Measurements from ENCODE around the gene ADGRD1. TPM values are rescaled to one million over a fixed set of nuclear protein-coding genes. Genes with fewer than 3 reads are reported as not detected.
"Not testable (repeated sequence)": the region's sequence is repeated elsewhere in the genome, so short reads cannot be mapped to it uniquely, and the experiment has no call there.

ADGRD1 gene
- total and polyA plus RNA-seq, 4 donors: 2.1 to 97.6 (median 31.0) TPM

GRCh38 chr12:130933269-130933995 is 20.3 kb upstream of the ADGRD1 start:
- DNase-seq: no peak
- ATAC-seq (ENCODE audit: low FRiP score): peak; percentile 38
- Histone ChIP-seq H3K9me3 (ENCODE audit: control insufficient read depth, low read length) (peaks cover 2% of the 10 kb centered on the region), H3K4me1 (ENCODE audit: control insufficient read depth in 1 of 2, insufficient read depth in 2 of 2, low read length in 2 of 2) (no peaks in the 10 kb centered on the region), H3K27me3 (ENCODE audit: control insufficient read depth in 1 of 2, insufficient read depth in 2 of 2, low read length in 1 of 2) (no peaks in the 10 kb centered on the region), H3K4me3 (ENCODE audit: low read length in 2 of 2) (no peak overlapping the region), H3K27ac (ENCODE audit: low read depth in 1 of 2, low read length in 2 of 2) (no peak overlapping the region), H3K36me3 (ENCODE audit: control insufficient read depth in 1 of 2, insufficient read depth in 2 of 2, low read length in 1 of 2) (no peaks in the 10 kb centered on the region)
- intact Hi-C loops (cut with DNase I): no loop called here
- WGBS, 2 donors: 72% methylated on average over 37 to 38 of the region's 38 CpGs

- H3K4me1 ChIP-seq (ENCODE audit: control insufficient read depth in 1 of 2, insufficient read depth in 2 of 2, low read length in 2 of 2): no peaks in the 10 kb centered on the region
- 82 to 92% methylated on average over 2 of the region's 2 CpGs for WGBS, 2 donors
- no peak for DNase-seq
- peaks cover 2% of the 10 kb centered on the region for H3K9me3 ChIP-seq (ENCODE audit: control insufficient read depth, low read length)
- intact Hi-C loops (cut with DNase I): no loop called here
- no peak overlapping the region for H3K4me3 ChIP-seq (ENCODE audit: low read length in 2 of 2)
- no peak overlapping the region for H3K27ac ChIP-seq (ENCODE audit: low read depth in 1 of 2, low read length in 2 of 2)
- no peak for ATAC-seq (ENCODE audit: low FRiP score)
- H3K27me3 ChIP-seq (ENCODE audit: control insufficient read depth in 1 of 2, insufficient read depth in 2 of 2, low read length in 1 of 2): no peaks in the 10 kb centered on the region
- no peaks in the 10 kb centered on the region for H3K36me3 ChIP-seq (ENCODE audit: control insufficient read depth in 1 of 2, insufficient read depth in 2 of 2, low read length in 1 of 2)
Observed at GRCh38 chr12:130934753-130935152, 19.0 kb upstream of the ADGRD1 start.

GRCh38 chr12:130936561-130936960 is 17.1 kb upstream of the ADGRD1 start:
- WGBS, 2 donors: 68 to 70% methylated on average over 2 of the region's 2 CpGs
- H3K27me3 ChIP-seq (ENCODE audit: control insufficient read depth in 1 of 2, insufficient read depth in 2 of 2, low read length in 1 of 2): no peaks in the 10 kb centered on the region
- ATAC-seq (ENCODE audit: low FRiP score) (no peak), DNase-seq (no peak)
- no peaks in the 10 kb centered on the region for H3K36me3 ChIP-seq (ENCODE audit: control insufficient read depth in 1 of 2, insufficient read depth in 2 of 2, low read length in 1 of 2)
- H3K27ac ChIP-seq (ENCODE audit: low read depth in 1 of 2, low read length in 2 of 2): no peak overlapping the region
- H3K9me3 ChIP-seq (ENCODE audit: control insufficient read depth, low read length): peaks cover 6% of the 10 kb centered on the region
- no peak overlapping the region for H3K4me3 ChIP-seq (ENCODE audit: low read length in 2 of 2)
- intact Hi-C loops (cut with DNase I): no loop called here
- H3K4me1 ChIP-seq (ENCODE audit: control insufficient read depth in 1 of 2, insufficient read depth in 2 of 2, low read length in 2 of 2): no peaks in the 10 kb centered on the region

- H3K4me3 ChIP-seq (ENCODE audit: low read length in 2 of 2): no peak overlapping the region
- no peak for ATAC-seq (ENCODE audit: low FRiP score)
- 70 to 80% methylated on average over 2 of the region's 2 CpGs for WGBS, 2 donors
- intact Hi-C loops (cut with DNase I): no loop called here
- no peaks in the 10 kb centered on the region for H3K4me1 ChIP-seq (ENCODE audit: control insufficient read depth in 1 of 2, insufficient read depth in 2 of 2, low read length in 2 of 2)
- DNase-seq: no peak
- no peaks in the 10 kb centered on the region for H3K36me3 ChIP-seq (ENCODE audit: control insufficient read depth in 1 of 2, insufficient read depth in 2 of 2, low read length in 1 of 2)
- H3K9me3 ChIP-seq (ENCODE audit: control insufficient read depth, low read length): peaks cover 6% of the 10 kb centered on the region
- no peak overlapping the region for H3K27ac ChIP-seq (ENCODE audit: low read depth in 1 of 2, low read length in 2 of 2)
- no peaks in the 10 kb centered on the region for H3K27me3 ChIP-seq (ENCODE audit: control insufficient read depth in 1 of 2, insufficient read depth in 2 of 2, low read length in 1 of 2)
Observed at GRCh38 chr12:130937063-130937462, 16.6 kb upstream of the ADGRD1 start.

GRCh38 chr12:130937546-130937945 is 16.2 kb upstream of the ADGRD1 start:
- H3K36me3 ChIP-seq (ENCODE audit: control insufficient read depth in 1 of 2, insufficient read depth in 2 of 2, low read length in 1 of 2); DNase-seq; H3K4me1 ChIP-seq (ENCODE audit: control insufficient read depth in 1 of 2, insufficient read depth in 2 of 2, low read length in 2 of 2); intact Hi-C loops (cut with DNase I); H3K9me3 ChIP-seq (ENCODE audit: control insufficient read depth, low read length); H3K4me3 ChIP-seq (ENCODE audit: low read length in 2 of 2); H3K27me3 ChIP-seq (ENCODE audit: control insufficient read depth in 1 of 2, insufficient read depth in 2 of 2, low read length in 1 of 2); H3K27ac ChIP-seq (ENCODE audit: low read depth in 1 of 2, low read length in 2 of 2); ATAC-seq (ENCODE audit: low FRiP score): not testable (repeated sequence)
- WGBS, 2 donors: 93 to 99% methylated on average over 3 of the region's 3 CpGs

GRCh38 chr12:130938186-130938585 is 15.5 kb upstream of the ADGRD1 start:
- Histone ChIP-seq H3K4me1 (ENCODE audit: control insufficient read depth in 1 of 2, insufficient read depth in 2 of 2, low read length in 2 of 2) (no peaks in the 10 kb centered on the region), H3K27me3 (ENCODE audit: control insufficient read depth in 1 of 2, insufficient read depth in 2 of 2, low read length in 1 of 2) (no peaks in the 10 kb centered on the region), H3K27ac (ENCODE audit: low read depth in 1 of 2, low read length in 2 of 2) (no peak overlapping the region), H3K9me3 (ENCODE audit: control insufficient read depth, low read length) (peaks cover 6% of the 10 kb centered on the region), H3K36me3 (ENCODE audit: control insufficient read depth in 1 of 2, insufficient read depth in 2 of 2, low read length in 1 of 2) (no peaks in the 10 kb centered on the region), H3K4me3 (ENCODE audit: low read length in 2 of 2) (no peak overlapping the region)
- ATAC-seq (ENCODE audit: low FRiP score) (no peak), DNase-seq (no peak)
- intact Hi-C loops (cut with DNase I): no loop called here

GRCh38 chr12:130944878-130945277 is 8.8 kb upstream of the ADGRD1 start:
- H3K4me1 ChIP-seq (ENCODE audit: control insufficient read depth in 1 of 2, insufficient read depth in 2 of 2, low read length in 2 of 2): no peaks in the 10 kb centered on the region
- no peaks in the 10 kb centered on the region for H3K36me3 ChIP-seq (ENCODE audit: control insufficient read depth in 1 of 2, insufficient read depth in 2 of 2, low read length in 1 of 2)
- intact Hi-C loops (cut with DNase I): no loop called here
- no peak overlapping the region for H3K4me3 ChIP-seq (ENCODE audit: low read length in 2 of 2)
- DNase-seq: no peak
- H3K27ac ChIP-seq (ENCODE audit: low read depth in 1 of 2, low read length in 2 of 2): no peak overlapping the region
- H3K9me3 ChIP-seq (ENCODE audit: control insufficient read depth, low read length): peaks cover 3% of the 10 kb centered on the region
- no peak for ATAC-seq (ENCODE audit: low FRiP score)
- no peaks in the 10 kb centered on the region for H3K27me3 ChIP-seq (ENCODE audit: control insufficient read depth in 1 of 2, insufficient read depth in 2 of 2, low read length in 1 of 2)

GRCh38 chr12:130945786-130946492 is 7.8 kb upstream of the ADGRD1 start:
- no peaks in the 10 kb centered on the region for H3K4me1 ChIP-seq (ENCODE audit: control insufficient read depth in 1 of 2, insufficient read depth in 2 of 2, low read length in 2 of 2)
- peak in 1 of 2 donors; percentile 69 for DNase-seq
- WGBS, 2 donors: 10% methylated on average over 7 of the region's 7 CpGs
- intact Hi-C loops (cut with DNase I): no loop called here
- H3K27ac ChIP-seq (ENCODE audit: low read depth in 1 of 2, low read length in 2 of 2): peak overlapping the region in 1 of 2 donors; percentile 44
- H3K4me3 ChIP-seq (ENCODE audit: low read length in 2 of 2): no peak overlapping the region
- peak; percentile 71 for ATAC-seq (ENCODE audit: low FRiP score)
- peaks cover 2% of the 10 kb centered on the region for H3K9me3 ChIP-seq (ENCODE audit: control insufficient read depth, low read length)
- no peaks in the 10 kb centered on the region for H3K36me3 ChIP-seq (ENCODE audit: control insufficient read depth in 1 of 2, insufficient read depth in 2 of 2, low read length in 1 of 2)
- no peaks in the 10 kb centered on the region for H3K27me3 ChIP-seq (ENCODE audit: control insufficient read depth in 1 of 2, insufficient read depth in 2 of 2, low read length in 1 of 2)

- H3K9me3 ChIP-seq (ENCODE audit: control insufficient read depth, low read length): no peaks in the 10 kb centered on the region
- ATAC-seq (ENCODE audit: low FRiP score) (no peak), DNase-seq (no peak)
- no peak overlapping the region for H3K4me3 ChIP-seq (ENCODE audit: low read length in 2 of 2)
- WGBS, 2 donors: 91 to 94% methylated on average over 2 of the region's 2 CpGs
- intact Hi-C loops (cut with DNase I): no loop called here
- no peaks in the 10 kb centered on the region for H3K4me1 ChIP-seq (ENCODE audit: control insufficient read depth in 1 of 2, insufficient read depth in 2 of 2, low read length in 2 of 2)
- no peaks in the 10 kb centered on the region for H3K27me3 ChIP-seq (ENCODE audit: control insufficient read depth in 1 of 2, insufficient read depth in 2 of 2, low read length in 1 of 2)
- no peak overlapping the region for H3K27ac ChIP-seq (ENCODE audit: low read depth in 1 of 2, low read length in 2 of 2)
- H3K36me3 ChIP-seq (ENCODE audit: control insufficient read depth in 1 of 2, insufficient read depth in 2 of 2, low read length in 1 of 2): no peaks in the 10 kb centered on the region
Observed at GRCh38 chr12:130947028-130947613, 6.6 kb upstream of the ADGRD1 start.

All from aorta (tissue), 5 donors.